ENCODE results near the gene RBM38.

- TF ChIP-seq POLR2AphosphoS5 (IDR thresholded peaks at IDR 0.05; ENCODE audit: borderline replicate concordance, low read depth, low read length) (no peak), EZH2 (IDR thresholded peaks at IDR 0.05) (no peak), FOXP2 (optimal IDR thresholded peaks at IDR 0.05; ENCODE audit: control extremely low read depth, extremely low read length, insufficient read depth) (no peak)
Observed at GRCh38 chr20:57403216-57403615, 12.0 kb downstream of the RBM38 start.

All from SK-N-MC (cell line).